ENCODE data around the gene FASTKD3.

DNA sequence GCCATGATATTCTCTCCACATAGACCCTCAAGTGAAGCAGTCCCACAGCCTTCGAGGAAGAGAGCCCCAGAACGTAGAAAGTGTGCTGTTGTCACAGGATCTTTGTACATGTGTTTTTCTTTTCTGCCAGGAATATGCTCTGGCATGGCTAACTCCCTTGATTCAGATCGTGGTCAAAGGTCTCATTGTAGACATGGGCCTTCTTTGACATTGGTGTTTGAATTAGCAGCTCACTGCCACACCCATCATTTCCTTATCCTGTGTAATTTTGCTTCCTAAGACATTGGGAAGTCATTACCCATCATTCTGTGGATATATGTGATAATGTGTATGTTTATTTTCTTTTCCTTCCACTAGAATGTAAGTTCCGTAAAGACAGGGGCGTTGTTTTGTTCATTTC is 25.6 kb upstream of the FASTKD3 start:
- TF ChIP-seq, protein P1, sequence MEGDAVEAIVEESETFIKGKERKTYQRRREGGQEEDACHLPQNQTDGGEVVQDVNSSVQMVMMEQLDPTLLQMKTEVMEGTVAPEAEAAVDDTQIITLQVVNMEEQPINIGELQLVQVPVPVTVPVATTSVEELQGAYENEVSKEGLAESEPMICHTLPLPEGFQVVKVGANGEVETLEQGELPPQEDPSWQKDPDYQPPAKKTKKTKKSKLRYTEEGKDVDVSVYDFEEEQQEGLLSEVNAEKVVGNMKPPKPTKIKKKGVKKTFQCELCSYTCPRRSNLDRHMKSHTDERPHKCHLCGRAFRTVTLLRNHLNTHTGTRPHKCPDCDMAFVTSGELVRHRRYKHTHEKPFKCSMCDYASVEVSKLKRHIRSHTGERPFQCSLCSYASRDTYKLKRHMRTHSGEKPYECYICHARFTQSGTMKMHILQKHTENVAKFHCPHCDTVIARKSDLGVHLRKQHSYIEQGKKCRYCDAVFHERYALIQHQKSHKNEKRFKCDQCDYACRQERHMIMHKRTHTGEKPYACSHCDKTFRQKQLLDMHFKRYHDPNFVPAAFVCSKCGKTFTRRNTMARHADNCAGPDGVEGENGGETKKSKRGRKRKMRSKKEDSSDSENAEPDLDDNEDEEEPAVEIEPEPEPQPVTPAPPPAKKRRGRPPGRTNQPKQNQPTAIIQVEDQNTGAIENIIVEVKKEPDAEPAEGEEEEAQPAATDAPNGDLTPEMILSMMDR (IDR thresholded peaks at IDR 0.05; ENCODE audit: extremely low read depth in 1 of 2, insufficient read depth in 1 of 2, low read depth in 1 of 2, low read length in 2 of 2) = no peak
- TF ChIP-seq FOS (IDR thresholded peaks at IDR 0.05; ENCODE audit: borderline replicate concordance, insufficient read depth, low read length) (no peak), POLR2AphosphoS5 (IDR thresholded peaks at IDR 0.05; ENCODE audit: insufficient read depth, low read depth, low read length) (no peak), EZH2 (IDR thresholded peaks at IDR 0.05; ENCODE audit: borderline replicate concordance, low read depth, low read length, severe bottlenecking) (no peak), POLR2A (IDR thresholded peaks at IDR 0.05; ENCODE audit: low read depth, low read length) (no peak), GATA2 (IDR thresholded peaks at IDR 0.05; ENCODE audit: insufficient read depth, insufficient read length, low read depth, low read length) (no peak)
- TF ChIP-seq, protein P2, sequence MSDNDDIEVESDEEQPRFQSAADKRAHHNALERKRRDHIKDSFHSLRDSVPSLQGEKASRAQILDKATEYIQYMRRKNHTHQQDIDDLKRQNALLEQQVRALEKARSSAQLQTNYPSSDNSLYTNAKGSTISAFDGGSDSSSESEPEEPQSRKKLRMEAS (IDR thresholded peaks at IDR 0.05; ENCODE audit: insufficient read depth, insufficient read length) = no peak
